ENCODE results near the gene CENPU.
"Not testable (repeated sequence)": the region's sequence is repeated elsewhere in the genome, so short reads cannot be mapped to it uniquely, and the experiment has no call there.

CENPU gene

GRCh38 chr4:184733654-184734524 lies at the start of gene CENPU:
TSS of gene CENPU (minus strand) at chr4:184734096. CDS start at chr4:184734062, 34 bp downstream.
- H3K27ac ChIP-seq = peak within 1 kb of the TSS; percentile 95
- no peak for TF ChIP-seq CTCF (conservative IDR thresholded peaks at IDR 0.05; ENCODE audit: low read depth)
- POLR2A ChIA-PET (ENCODE audit: low non-redundant PET) = interaction anchor here (0.5 to 1.0 kb wide), 3 partner anchors 80 to 399 kb away, joined by 3 to 5 read pairs (median 3); no protein-coding TSS in a partner anchor
- CTCF ChIA-PET = interaction anchor here (0.5 to 1.9 kb wide), 2 partner anchors 11 to 312 kb away, joined by 3 to 6 read pairs; no protein-coding TSS in a partner anchor
- DNase-seq (ENCODE audit: low spot score) = peak; percentile 99

- POLR2A ChIA-PET (ENCODE audit: low non-redundant PET) = no interaction called here
Observed at GRCh38 chr4:184782731-184783373, 49.0 kb upstream of the CENPU start.

GRCh38 chr4:184779160-184779559 lies 45.3 kb upstream of the CENPU start:
- DNase-seq (ENCODE audit: low spot score); POLR2A ChIA-PET (ENCODE audit: low non-redundant PET); CTCF ChIA-PET; H3K27ac ChIP-seq: not testable (repeated sequence)

More at GRCh38 chr4:184782731-184783373, 49.0 kb upstream of the CENPU start:
- no peak overlapping the region for H3K27ac ChIP-seq
- TF ChIP-seq CTCF (conservative IDR thresholded peaks at IDR 0.05; ENCODE audit: low read depth) = no peak
- no peak for DNase-seq (ENCODE audit: low spot score)
- CTCF ChIA-PET = interaction anchor here (0.6 kb wide), 1 partner anchor 27 kb away, joined by 6 read pairs; no protein-coding TSS in a partner anchor

GRCh38 chr4:184778325-184778724 lies 44.4 kb upstream of the CENPU start:
- TF ChIP-seq CTCF (conservative IDR thresholded peaks at IDR 0.05; ENCODE audit: low read depth) = no peak
- POLR2A ChIA-PET (ENCODE audit: low non-redundant PET) = no interaction called here
- CTCF ChIA-PET = no interaction called here
- H3K27ac ChIP-seq = no peak overlapping the region
- no peak for DNase-seq (ENCODE audit: low spot score)

GRCh38 chr4:184776821-184777220 lies 42.9 kb upstream of the CENPU start:
- POLR2A ChIA-PET (ENCODE audit: low non-redundant PET) = no interaction called here
- DNase-seq (ENCODE audit: low spot score) = no peak
- H3K27ac ChIP-seq = no peak overlapping the region
- CTCF ChIA-PET = interaction anchor here (0.6 kb wide), 1 partner anchor 105 kb away, joined by 5 read pairs; no protein-coding TSS in a partner anchor
- no peak for TF ChIP-seq CTCF (conservative IDR thresholded peaks at IDR 0.05; ENCODE audit: low read depth)

GRCh38 chr4:184775854-184776555 lies 42.1 kb upstream of the CENPU start:
- ChIA-PET CTCF (no interaction called here), POLR2A (ENCODE audit: low non-redundant PET) (no interaction called here)
- no peak for DNase-seq (ENCODE audit: low spot score)
- H3K27ac ChIP-seq = no peak overlapping the region
- no peak for TF ChIP-seq CTCF (conservative IDR thresholded peaks at IDR 0.05; ENCODE audit: low read depth)

Measured in RWPE1 (cell line).